IPS-15b (cell line): ENCODE results near the gene TEAD1.

Experiments
- H3K27me3 ChIP-seq: one replicate; pipeline ENCODE4 v1.6.1; 2013; ENCODE audit warnings: low read length; ENCODE audit not compliant: control insufficient read depth, insufficient read depth
- H3K36me3 ChIP-seq: one replicate; pipeline ENCODE4 v1.6.1; 2013; ENCODE audit warnings: low read length; ENCODE audit not compliant: control insufficient read depth, insufficient read depth
- H3K4me1 ChIP-seq: one replicate; pipeline ENCODE4 v1.6.1; 2013; ENCODE audit warnings: mild to moderate bottlenecking, low read length; ENCODE audit not compliant: control insufficient read depth, insufficient read depth
- H3K4me3 ChIP-seq: one replicate; pipeline ENCODE4 v1.5.1; 2013; ENCODE audit warnings: low read depth, low read length
- H3K9ac ChIP-seq: one replicate; pipeline ENCODE4 v1.6.1; 2013; ENCODE audit warnings: low read depth, mild to moderate bottlenecking, low read length
- H3K9me3 ChIP-seq: one replicate; pipeline ENCODE4 v1.6.1; 2013; ENCODE audit warnings: mild to moderate bottlenecking, low read length; ENCODE audit not compliant: control insufficient read depth, insufficient read depth

Gene TEAD1

GRCh38 chr11:12673924-12674570 lies at the start of gene TEAD1:
TEAD1 (plus strand) TSS chr11:12674421.
- Histone ChIP-seq H3K4me1 (peaks cover 16% of the 10 kb centered on the region), H3K27me3 (peaks cover 36% of the 10 kb centered on the region), H3K9me3 (no peaks in the 10 kb centered on the region), H3K36me3 (no peaks in the 10 kb centered on the region), H3K4me3 (peak within 1 kb of the TSS; percentile 82), H3K9ac (peak within 1 kb of the TSS; percentile 61)

- no peak overlapping the region for H3K4me3 ChIP-seq
- H3K9ac ChIP-seq: no peak overlapping the region
- H3K36me3 ChIP-seq: no peaks in the 10 kb centered on the region
- no peaks in the 10 kb centered on the region for H3K9me3 ChIP-seq
- H3K27me3 ChIP-seq: no peaks in the 10 kb centered on the region
- H3K4me1 ChIP-seq: no peaks in the 10 kb centered on the region
Measured at GRCh38 chr11:12624595-12624994, 49.6 kb upstream of the TEAD1 start.

GRCh38 chr11:12625438-12626071 lies 48.7 kb upstream of the TEAD1 start:
- Histone ChIP-seq H3K4me3 (no peak overlapping the region), H3K27me3 (no peaks in the 10 kb centered on the region), H3K4me1 (no peaks in the 10 kb centered on the region), H3K36me3 (no peaks in the 10 kb centered on the region), H3K9ac (no peak overlapping the region), H3K9me3 (no peaks in the 10 kb centered on the region)

- Histone ChIP-seq H3K4me3 (no peak overlapping the region), H3K9me3 (no peaks in the 10 kb centered on the region), H3K27me3 (no peaks in the 10 kb centered on the region), H3K9ac (no peak overlapping the region), H3K4me1 (no peaks in the 10 kb centered on the region), H3K36me3 (no peaks in the 10 kb centered on the region)
Measured at GRCh38 chr11:12626616-12627015, 47.6 kb upstream of the TEAD1 start.

GRCh38 chr11:12628314-12628713 lies 45.9 kb upstream of the TEAD1 start:
- H3K4me3 ChIP-seq: no peak overlapping the region
- no peaks in the 10 kb centered on the region for H3K4me1 ChIP-seq
- no peaks in the 10 kb centered on the region for H3K27me3 ChIP-seq
- no peak overlapping the region for H3K9ac ChIP-seq
- H3K36me3 ChIP-seq: no peaks in the 10 kb centered on the region
- no peaks in the 10 kb centered on the region for H3K9me3 ChIP-seq

GRCh38 chr11:12629601-12630313 lies 44.5 kb upstream of the TEAD1 start:
- H3K36me3 ChIP-seq: no peaks in the 10 kb centered on the region
- H3K27me3 ChIP-seq: no peaks in the 10 kb centered on the region
- H3K4me3 ChIP-seq: no peak overlapping the region
- no peaks in the 10 kb centered on the region for H3K9me3 ChIP-seq
- no peaks in the 10 kb centered on the region for H3K4me1 ChIP-seq
- H3K9ac ChIP-seq: no peak overlapping the region

- Histone ChIP-seq H3K27me3 (no peaks in the 10 kb centered on the region), H3K36me3 (no peaks in the 10 kb centered on the region), H3K9ac (no peak overlapping the region), H3K9me3 (no peaks in the 10 kb centered on the region), H3K4me1 (no peaks in the 10 kb centered on the region), H3K4me3 (no peak overlapping the region)
Measured at GRCh38 chr11:12631651-12632050, 42.6 kb upstream of the TEAD1 start.

- Histone ChIP-seq H3K9me3 (no peaks in the 10 kb centered on the region), H3K27me3 (no peaks in the 10 kb centered on the region), H3K9ac (no peak overlapping the region), H3K36me3 (no peaks in the 10 kb centered on the region), H3K4me3 (no peak overlapping the region), H3K4me1 (no peaks in the 10 kb centered on the region)
Measured at GRCh38 chr11:12634329-12634728, 39.9 kb upstream of the TEAD1 start.

GRCh38 chr11:12636871-12637410 lies 37.3 kb upstream of the TEAD1 start:
- Histone ChIP-seq H3K4me3 (no peak overlapping the region), H3K9me3 (no peaks in the 10 kb centered on the region), H3K9ac (no peak overlapping the region), H3K36me3 (no peaks in the 10 kb centered on the region), H3K27me3 (no peaks in the 10 kb centered on the region), H3K4me1 (no peaks in the 10 kb centered on the region)

- Histone ChIP-seq H3K36me3 (no peaks in the 10 kb centered on the region), H3K4me1 (no peaks in the 10 kb centered on the region), H3K9me3 (no peaks in the 10 kb centered on the region), H3K27me3 (no peaks in the 10 kb centered on the region), H3K9ac (no peak overlapping the region), H3K4me3 (no peak overlapping the region)
Measured at GRCh38 chr11:12639388-12639787, 34.8 kb upstream of the TEAD1 start.

GRCh38 chr11:12640355-12640754 lies 33.9 kb upstream of the TEAD1 start:
- Histone ChIP-seq H3K4me1 (no peaks in the 10 kb centered on the region), H3K9ac (no peak overlapping the region), H3K27me3 (no peaks in the 10 kb centered on the region), H3K36me3 (no peaks in the 10 kb centered on the region), H3K9me3 (no peaks in the 10 kb centered on the region), H3K4me3 (no peak overlapping the region)
